Neural cell (in vitro differentiated cells): ENCODE results near the gene KDM3B. TPM values are rescaled to one million over a fixed set of nuclear protein-coding genes. Genes with fewer than 3 reads are reported as not detected.

ENCODE experiments used
- H2AFZ ChIP-seq: fragments of 200-600, 300-800 bp; sonication (generic), shearing (Covaris generic); 2 replicates; pipeline ENCODE4 v1.6.0; 2014; ENCODE audit warnings: low read depth, mild to moderate bottlenecking, antibody characterized with exemption, low read length, moderate library complexity
- H3F3A ChIP-seq: fragments of 200-600 bp; shearing (Covaris generic); 2 replicates; pipeline ENCODE4 v1.6.1; 2016; ENCODE audit warnings: mild to moderate bottlenecking, moderate library complexity, mixed read lengths, antibody characterized with exemption, low read length; ENCODE audit not compliant: insufficient read depth, poor library complexity, severe bottlenecking
- H3K27ac ChIP-seq: fragments of 200-600, 300-800 bp; sonication (generic), shearing (Covaris generic); 2 replicates; pipeline ENCODE4 v1.5.1; 2014; ENCODE audit warnings: mild to moderate bottlenecking, low read length, moderate library complexity
- H3K27me3 ChIP-seq: fragments of 300-800, 200-600 bp; sonication (generic), shearing (Covaris generic); 2 replicates; pipeline ENCODE4 v1.6.0; 2014; ENCODE audit warnings: mild to moderate bottlenecking, low read depth, low read length, moderate library complexity; ENCODE audit not compliant: insufficient read depth
- H3K36me3 ChIP-seq: fragments of 300-800, 200-600 bp; sonication (generic), shearing (Covaris generic); 2 replicates; pipeline ENCODE4 v1.5.1; 2014; ENCODE audit warnings: mild to moderate bottlenecking, antibody characterized with exemption, low read length, moderate library complexity; ENCODE audit not compliant: insufficient read depth
- H3K4me2 ChIP-seq: fragments of 300-800, 200-600 bp; sonication (generic), shearing (Covaris generic); 2 replicates; pipeline ENCODE4 v1.6.0; 2014; ENCODE audit warnings: mild to moderate bottlenecking, low read length
- H3K4me3 ChIP-seq: fragments of 300-800, 200-600 bp; sonication (generic), shearing (Covaris generic); 2 replicates; pipeline ENCODE4 v1.5.1; 2014; ENCODE audit warnings: mild to moderate bottlenecking, low read length, moderate library complexity
- H3K79me2 ChIP-seq: fragments of 200-600 bp; shearing (Covaris generic); replicated peaks from 2 replicates; pipeline ENCODE4 v1.6.0; 2014; ENCODE audit warnings: mild to moderate bottlenecking, low read length, moderate library complexity; ENCODE audit not compliant: insufficient read depth
- H3K9ac ChIP-seq: fragments of 300-800, 200-600 bp; sonication (generic), shearing (Covaris generic); 2 replicates; pipeline ENCODE4 v1.6.1; 2016; ENCODE audit warnings: mild to moderate bottlenecking, low read length, mixed read lengths
- H3K9me2 ChIP-seq: fragments of 200-600 bp; shearing (Covaris generic); 2 replicates; pipeline ENCODE4 v1.6.1; 2016; ENCODE audit warnings: mild to moderate bottlenecking, low read length, mixed read lengths; ENCODE audit not compliant: insufficient read depth
- H3K9me3 ChIP-seq: fragments of 200-600, 300-800 bp; sonication (generic), shearing (Covaris generic); 2 replicates; pipeline ENCODE4 v1.6.1; 2016; ENCODE audit warnings: mild to moderate bottlenecking, mixed run types, low read length, moderate library complexity, mixed read lengths
- H4K20me1 ChIP-seq: fragments of 200-600 bp; shearing (Covaris generic); 2 replicates; pipeline ENCODE4 v1.6.1; 2016; ENCODE audit warnings: mild to moderate bottlenecking, mixed run types; ENCODE audit not compliant: insufficient read depth
- EP300 ChIP-seq: fragments of 450-650 bp; conservative IDR thresholded peaks from 2 replicates; pipeline ENCODE4 v1.6.1; 2014; ENCODE audit warnings: antibody characterized with exemption, mild to moderate bottlenecking, moderate library complexity; ENCODE audit not compliant: poor library complexity, severe bottlenecking
- EZH2 ChIP-seq: fragments of 200-600, 300-800 bp; shearing (Covaris generic), sonication (generic); IDR thresholded peaks from 2 replicates; pipeline ENCODE4 v1.6.1; 2014; ENCODE audit warnings: antibody characterized with exemption, low read length, borderline replicate concordance, mild to moderate bottlenecking; ENCODE audit not compliant: insufficient read depth, poor library complexity, severe bottlenecking
- MXI1 ChIP-seq: fragments of 450-650 bp; conservative IDR thresholded peaks from 2 replicates; pipeline ENCODE4 v1.6.1; 2014; ENCODE audit warnings: antibody characterized with exemption, mild to moderate bottlenecking; ENCODE audit not compliant: poor library complexity, severe bottlenecking
- POLR2AphosphoS5 ChIP-seq: IDR thresholded peaks from 2 replicates; pipeline ENCODE4 v1.6.1; 2012
- RAD21 ChIP-seq: fragments of 450-650 bp; conservative IDR thresholded peaks from 2 replicates; pipeline ENCODE4 v1.6.1; 2014; ENCODE audit warnings: antibody characterized with exemption, mild to moderate bottlenecking, moderate library complexity
- REST ChIP-seq: IDR thresholded peaks from 2 replicates; pipeline ENCODE4 v1.6.1; 2012; ENCODE audit warnings: borderline replicate concordance
- SMC3 ChIP-seq: fragments of 450-650 bp; conservative IDR thresholded peaks from 2 replicates; pipeline ENCODE4 v1.6.1; 2014; ENCODE audit warnings: antibody characterized with exemption, mild to moderate bottlenecking, moderate library complexity; ENCODE audit not compliant: poor library complexity
- TAF1 ChIP-seq: IDR thresholded peaks from 2 replicates; pipeline ENCODE4 v1.6.1; 2012; ENCODE audit warnings: low read depth
- polyA plus RNA-seq: library from polyadenylated mRNA; depleted of rRNA; stranded (reverse); fragments of >200 nt; gene quantifications from 2 replicates; pipeline ENCODE4 v1.2.3, GENCODE V29; 2014
- TF ChIP-seq, protein P1 (sequence below): fragments of 450-650 bp; IDR thresholded peaks from 2 replicates; pipeline ENCODE4 v1.5.1; 2014; ENCODE audit warnings: antibody characterized with exemption, mild to moderate bottlenecking, moderate library complexity; ENCODE audit not compliant: poor library complexity, severe bottlenecking

The KDM3B gene
- polyA plus RNA-seq, 1 donor from 2014 or later: 58.7 TPM

- H4K20me1 ChIP-seq: no peaks in the 10 kb centered on the region
- no peaks in the 10 kb centered on the region for H3K9me3 ChIP-seq
- no peak overlapping the region for H2AFZ ChIP-seq
- H3K36me3 ChIP-seq: peaks cover 5% of the 10 kb centered on the region
- no peak overlapping the region for H3K4me3 ChIP-seq
- H3F3A ChIP-seq: no peaks in the 10 kb centered on the region
- no peaks in the 10 kb centered on the region for H3K27me3 ChIP-seq
- no peaks in the 10 kb centered on the region for H3K9me2 ChIP-seq
- TF ChIP-seq MXI1 (no peak), RAD21 (no peak), POLR2AphosphoS5 (no peak), TAF1 (no peak), SMC3 (no peak), REST (no peak), EP300 (no peak), EZH2 (no peak)
- TF ChIP-seq, protein P1, sequence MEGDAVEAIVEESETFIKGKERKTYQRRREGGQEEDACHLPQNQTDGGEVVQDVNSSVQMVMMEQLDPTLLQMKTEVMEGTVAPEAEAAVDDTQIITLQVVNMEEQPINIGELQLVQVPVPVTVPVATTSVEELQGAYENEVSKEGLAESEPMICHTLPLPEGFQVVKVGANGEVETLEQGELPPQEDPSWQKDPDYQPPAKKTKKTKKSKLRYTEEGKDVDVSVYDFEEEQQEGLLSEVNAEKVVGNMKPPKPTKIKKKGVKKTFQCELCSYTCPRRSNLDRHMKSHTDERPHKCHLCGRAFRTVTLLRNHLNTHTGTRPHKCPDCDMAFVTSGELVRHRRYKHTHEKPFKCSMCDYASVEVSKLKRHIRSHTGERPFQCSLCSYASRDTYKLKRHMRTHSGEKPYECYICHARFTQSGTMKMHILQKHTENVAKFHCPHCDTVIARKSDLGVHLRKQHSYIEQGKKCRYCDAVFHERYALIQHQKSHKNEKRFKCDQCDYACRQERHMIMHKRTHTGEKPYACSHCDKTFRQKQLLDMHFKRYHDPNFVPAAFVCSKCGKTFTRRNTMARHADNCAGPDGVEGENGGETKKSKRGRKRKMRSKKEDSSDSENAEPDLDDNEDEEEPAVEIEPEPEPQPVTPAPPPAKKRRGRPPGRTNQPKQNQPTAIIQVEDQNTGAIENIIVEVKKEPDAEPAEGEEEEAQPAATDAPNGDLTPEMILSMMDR: no peak
- H3K4me2 ChIP-seq: no peak overlapping the region
- no peak overlapping the region for H3K9ac ChIP-seq
- no peak overlapping the region for H3K27ac ChIP-seq
- H3K79me2 ChIP-seq: peaks cover 25% of the 10 kb centered on the region
Observed at GRCh38 chr5:138350563-138350890, 2.0 kb upstream of the KDM3B start.

DNA sequence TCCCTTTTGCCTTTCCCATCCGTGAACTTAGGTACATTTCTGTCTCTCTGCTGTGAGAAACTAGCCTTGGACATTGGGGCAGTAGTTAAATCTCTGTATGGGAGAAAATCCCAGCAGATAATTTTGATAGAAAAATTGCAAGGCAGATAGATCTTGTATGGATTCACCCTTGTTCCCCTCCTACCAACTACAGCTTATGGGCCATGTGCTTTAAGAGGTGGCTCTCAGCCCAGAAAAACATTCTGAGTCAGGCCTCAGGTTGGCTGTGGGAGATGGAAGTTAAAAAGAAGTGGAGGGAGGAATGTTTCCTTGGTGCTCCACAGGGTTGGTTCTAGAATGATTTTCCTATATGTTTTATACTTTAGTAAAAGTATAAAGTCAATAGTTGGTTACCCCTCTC is 1.4 kb upstream of the KDM3B start:
- Histone ChIP-seq H3K4me3 (no peak overlapping the region), H3F3A (no peaks in the 10 kb centered on the region), H4K20me1 (no peaks in the 10 kb centered on the region), H3K9me3 (no peaks in the 10 kb centered on the region), H3K36me3 (peaks cover 5% of the 10 kb centered on the region), H3K27me3 (no peaks in the 10 kb centered on the region), H3K9me2 (no peaks in the 10 kb centered on the region), H2AFZ (no peak overlapping the region), H3K4me2 (no peak overlapping the region), H3K79me2 (peaks cover 30% of the 10 kb centered on the region), H3K27ac (no peak overlapping the region), H3K9ac (no peak overlapping the region)
- TF ChIP-seq REST (no peak), SMC3 (no peak), POLR2AphosphoS5 (no peak), EZH2 (no peak), EP300 (no peak), TAF1 (no peak), MXI1 (no peak), RAD21 (no peak)
- TF ChIP-seq, protein P1: no peak
